Gastroesophageal sphincter (tissue), 3 donors: Measurements from ENCODE around the gene MAIP1.

Experiments
- CTCF ChIP-seq, 4 experiments: fragments of 200-600 bp in 2 of 4; fragments of 450-650 bp in 2 of 4; sonication (generic) in 1 of 4; IDR thresholded peaks; one replicate each; pipeline ENCODE4 v1.5.1; 2017 to 2019; ENCODE audit warnings: antibody characterized with exemption in 4 of 4, mild to moderate bottlenecking in 2 of 4, moderate library complexity in 2 of 4
- EP300 ChIP-seq: sonication (generic); formaldehyde crosslinking; IDR thresholded peaks from one replicate; pipeline ENCODE4 v1.6.1; 2017; ENCODE audit warnings: antibody characterized with exemption, mild to moderate bottlenecking
- POLR2A ChIP-seq, 2 donors: fragments of 450-650 bp; IDR thresholded peaks; one replicate each; pipeline ENCODE4 v1.6.1; 2017; ENCODE audit warnings: antibody characterized with exemption in 2 of 2, mild to moderate bottlenecking in 2 of 2, moderate library complexity in 1 of 2

- TF ChIP-seq CTCF (IDR thresholded peaks at IDR 0.05): peak; percentile 78 to 87 (median 82)
- TF ChIP-seq EP300: no peak
- TF ChIP-seq POLR2A (IDR thresholded peaks at IDR 0.05): no peak
Observed at GRCh38 chr2:199979832-199980628, 24.6 kb downstream of the MAIP1 start.
